ENCODE results near the gene KCNAB1. TPM values are rescaled to one million over a fixed set of nuclear protein-coding genes. Genes with fewer than 3 reads are reported as not detected.

KCNAB1 gene
- total RNA-seq, 4 donors from 2014 or later, result 10.9 to 17.1 (median 13.3) TPM

- no peak for TF ChIP-seq CTCF (IDR thresholded peaks at IDR 0.05; ENCODE audit: low read depth)
These were observed 40.3 kb downstream of the KCNAB1 start for GRCh38 chr3:156160647-156161046.

- no peak for TF ChIP-seq CTCF (IDR thresholded peaks at IDR 0.05; ENCODE audit: low read depth)
These were observed 40.8 kb downstream of the KCNAB1 start for GRCh38 chr3:156161172-156161571.

GRCh38 chr3:156163848-156164247 is 43.5 kb downstream of the KCNAB1 start:
- TF ChIP-seq CTCF (IDR thresholded peaks at IDR 0.05; ENCODE audit: low read depth), result no peak

- TF ChIP-seq CTCF (IDR thresholded peaks at IDR 0.05; ENCODE audit: low read depth), result no peak
These were observed 46.4 kb downstream of the KCNAB1 start for GRCh38 chr3:156166808-156167207.

GRCh38 chr3:156170571-156170970 is 50.2 kb downstream of the KCNAB1 start:
- no peak for TF ChIP-seq CTCF (IDR thresholded peaks at IDR 0.05; ENCODE audit: low read depth)

GRCh38 chr3:156171281-156172267 is 51.2 kb downstream of the KCNAB1 start:
- no peak for TF ChIP-seq CTCF (IDR thresholded peaks at IDR 0.05; ENCODE audit: low read depth)

- TF ChIP-seq CTCF (IDR thresholded peaks at IDR 0.05; ENCODE audit: low read depth), result no peak
These were observed 52.2 kb downstream of the KCNAB1 start for GRCh38 chr3:156172536-156172935.

Data from subcutaneous adipose tissue (tissue), 4 donors.